ENCODE measurements around the gene OSBPL8.

GRCh38 chr12:76478045-76478444, 81.5 kb downstream of the OSBPL8 start:
- TF ChIP-seq POLR2A (IDR thresholded peaks at IDR 0.05) (no peak), CTCF (IDR thresholded peaks at IDR 0.05) (no peak)

Data from Peyer's patch (tissue), 4 donors.